Chondrocyte (in vitro differentiated cells): ENCODE results near the gene WDR46. TPM values are rescaled to one million over a fixed set of nuclear protein-coding genes. Genes with fewer than 3 reads are reported as not detected.

Source experiments
- DNase-seq: peaks from one replicate; pipeline ENCODE4 v3.0.0; 2021; ENCODE audit warnings: mixed read lengths, low spot score
- H3K27ac Mint-ChIP-seq: one replicate; pipeline ENCODE4 v1.8.0; 2021; ENCODE audit warnings: mild to moderate bottlenecking, moderate library complexity, mixed read lengths; ENCODE audit not compliant: unreplicated experiment
- H3K27me3 Mint-ChIP-seq: 2 replicates; pipeline ENCODE4 v1.8.0; 2021; ENCODE audit warnings: low read depth, mixed read lengths
- H3K36me3 Mint-ChIP-seq: 2 replicates; pipeline ENCODE4 v1.8.0; 2021; ENCODE audit warnings: low read depth, mixed read lengths
- H3K4me1 Mint-ChIP-seq: 2 replicates; pipeline ENCODE4 v1.8.0; 2021; ENCODE audit warnings: low read depth, mild to moderate bottlenecking, mixed read lengths
- H3K4me3 Mint-ChIP-seq: one replicate; pipeline ENCODE4 v1.8.0; 2021; ENCODE audit warnings: mild to moderate bottlenecking, moderate library complexity, mixed read lengths; ENCODE audit not compliant: unreplicated experiment
- H3K9me3 Mint-ChIP-seq: 2 replicates; pipeline ENCODE4 v1.8.0; 2021; ENCODE audit warnings: low read depth, mixed read lengths
- total RNA-seq: library from RNA; stranded (reverse); gene quantifications from 3 replicates; pipeline ENCODE4 v1.2.1, GENCODE V29; 2021
- TF ChIP-seq, protein P1 (sequence below): fragments of 200-600 bp; sonication (generic); IDR thresholded peaks from 2 replicates; pipeline ENCODE4 v1.5.0; 2021; ENCODE audit warnings: antibody characterized with exemption, mild to moderate bottlenecking, moderate library complexity

The WDR46 gene
- total RNA-seq, 1 donor from 2014 or later = 48.1 TPM

DNA sequence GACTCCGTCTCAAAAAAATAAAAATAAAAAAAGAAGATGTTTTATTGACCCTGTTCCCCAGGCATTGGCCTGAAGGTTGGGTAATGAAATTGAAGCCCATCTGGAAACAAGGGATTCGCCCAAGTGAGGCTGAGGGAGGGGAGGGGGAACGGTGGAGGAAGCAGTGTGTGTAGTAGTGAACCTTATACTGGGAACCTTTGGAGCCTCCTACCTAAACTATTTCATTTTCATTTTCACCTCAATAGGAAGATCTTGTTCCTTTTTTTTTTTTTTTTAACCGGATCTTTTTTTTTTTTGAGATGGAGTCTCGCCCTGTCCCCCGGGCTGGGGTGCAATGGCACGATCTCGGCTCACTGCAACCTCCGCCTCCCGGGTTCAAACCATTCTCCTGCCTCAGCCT lies 41.7 kb upstream of the WDR46 start:
- H3K4me3 Mint-ChIP-seq = no peak overlapping the region
- H3K9me3 Mint-ChIP-seq = no peaks in the 10 kb centered on the region
- TF ChIP-seq, protein P1, sequence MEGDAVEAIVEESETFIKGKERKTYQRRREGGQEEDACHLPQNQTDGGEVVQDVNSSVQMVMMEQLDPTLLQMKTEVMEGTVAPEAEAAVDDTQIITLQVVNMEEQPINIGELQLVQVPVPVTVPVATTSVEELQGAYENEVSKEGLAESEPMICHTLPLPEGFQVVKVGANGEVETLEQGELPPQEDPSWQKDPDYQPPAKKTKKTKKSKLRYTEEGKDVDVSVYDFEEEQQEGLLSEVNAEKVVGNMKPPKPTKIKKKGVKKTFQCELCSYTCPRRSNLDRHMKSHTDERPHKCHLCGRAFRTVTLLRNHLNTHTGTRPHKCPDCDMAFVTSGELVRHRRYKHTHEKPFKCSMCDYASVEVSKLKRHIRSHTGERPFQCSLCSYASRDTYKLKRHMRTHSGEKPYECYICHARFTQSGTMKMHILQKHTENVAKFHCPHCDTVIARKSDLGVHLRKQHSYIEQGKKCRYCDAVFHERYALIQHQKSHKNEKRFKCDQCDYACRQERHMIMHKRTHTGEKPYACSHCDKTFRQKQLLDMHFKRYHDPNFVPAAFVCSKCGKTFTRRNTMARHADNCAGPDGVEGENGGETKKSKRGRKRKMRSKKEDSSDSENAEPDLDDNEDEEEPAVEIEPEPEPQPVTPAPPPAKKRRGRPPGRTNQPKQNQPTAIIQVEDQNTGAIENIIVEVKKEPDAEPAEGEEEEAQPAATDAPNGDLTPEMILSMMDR = no peak

DNA sequence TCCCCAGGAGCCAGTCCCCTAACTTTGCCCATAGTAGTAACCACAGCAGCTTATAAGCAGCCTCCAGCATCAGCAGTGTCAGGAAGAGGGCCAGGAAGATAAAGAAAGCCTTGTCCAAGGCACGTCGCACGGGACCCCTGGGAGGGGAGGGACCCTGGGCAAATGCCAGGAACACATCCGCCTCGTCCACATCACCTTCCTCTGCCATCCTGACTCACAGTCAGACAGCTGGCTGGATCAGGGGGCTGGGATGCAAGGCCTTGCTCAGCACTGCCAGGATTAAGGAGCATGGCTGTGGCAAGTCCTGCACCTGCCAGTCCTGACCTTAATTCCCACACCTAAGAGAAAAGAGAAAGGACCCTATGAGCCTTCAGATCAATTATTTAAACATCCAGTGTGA lies 40.0 kb upstream of the WDR46 start:
- no peaks in the 10 kb centered on the region for H3K36me3 Mint-ChIP-seq
- TF ChIP-seq, protein P1 = no peak
- peaks cover under 1% of the 10 kb centered on the region for H3K4me1 Mint-ChIP-seq
- no peak for DNase-seq
- no peak overlapping the region for H3K4me3 Mint-ChIP-seq
- no peaks in the 10 kb centered on the region for H3K27me3 Mint-ChIP-seq
- H3K27ac Mint-ChIP-seq = no peak overlapping the region
- no peaks in the 10 kb centered on the region for H3K9me3 Mint-ChIP-seq

More for the DNA sequence above, 41.7 kb upstream of the WDR46 start:
- Mint-ChIP-seq H3K4me1 (no peaks in the 10 kb centered on the region), H3K36me3 (no peaks in the 10 kb centered on the region), H3K27me3 (no peaks in the 10 kb centered on the region), H3K27ac (no peak overlapping the region)
- DNase-seq = no peak

DNA sequence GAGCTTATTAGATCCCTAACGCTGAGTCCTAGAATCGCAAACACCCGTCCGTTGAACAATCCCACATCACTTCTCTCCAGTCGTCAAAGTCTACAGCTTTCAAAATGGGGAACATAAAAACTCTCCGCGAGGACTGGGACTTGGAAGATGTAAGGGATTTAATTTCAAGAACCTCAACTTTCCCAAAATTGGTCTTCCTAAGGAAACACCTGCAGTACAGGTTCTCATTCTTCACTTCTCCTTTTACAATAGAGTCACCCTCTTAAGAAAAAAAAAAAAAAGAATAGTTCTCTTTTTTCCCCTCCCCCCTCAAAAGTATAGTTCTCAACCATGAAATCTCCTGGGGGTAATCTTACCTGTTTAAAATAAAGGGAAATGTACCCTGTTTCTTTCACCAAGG lies 35.1 kb upstream of the WDR46 start:
- Mint-ChIP-seq H3K36me3 (peaks cover 13% of the 10 kb centered on the region), H3K4me1 (peaks cover 44% of the 10 kb centered on the region), H3K4me3 (peak overlapping the region; percentile 94), H3K27ac (no peak overlapping the region), H3K9me3 (no peaks in the 10 kb centered on the region), H3K27me3 (no peaks in the 10 kb centered on the region)
- DNase-seq = no peak
- TF ChIP-seq, protein P1 = no peak

DNA sequence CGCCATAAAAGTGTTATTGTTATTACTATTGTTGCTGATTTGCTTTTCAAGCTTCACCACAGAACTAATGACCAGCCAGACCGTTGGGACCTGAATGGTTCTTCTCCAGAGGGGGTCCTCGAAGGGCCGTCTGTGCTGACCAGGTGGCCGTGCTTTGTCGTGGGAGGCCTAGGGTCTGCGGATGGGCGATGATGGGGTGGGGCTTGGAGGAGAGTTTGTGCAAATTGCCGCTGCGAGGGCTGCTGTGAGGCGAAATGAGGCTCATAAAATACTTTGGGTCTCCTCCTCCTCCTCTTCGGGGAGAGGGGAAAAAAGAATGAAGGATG lies 34.5 kb upstream of the WDR46 start:
- DNase-seq = no peak
- TF ChIP-seq, protein P1 = peak; percentile 24
- H3K4me3 Mint-ChIP-seq = peak overlapping the region; percentile 94
- peaks cover 17% of the 10 kb centered on the region for H3K36me3 Mint-ChIP-seq
- no peaks in the 10 kb centered on the region for H3K27me3 Mint-ChIP-seq
- H3K9me3 Mint-ChIP-seq = no peaks in the 10 kb centered on the region
- peak overlapping the region; percentile 98 for H3K27ac Mint-ChIP-seq
- peaks cover 49% of the 10 kb centered on the region for H3K4me1 Mint-ChIP-seq

DNA sequence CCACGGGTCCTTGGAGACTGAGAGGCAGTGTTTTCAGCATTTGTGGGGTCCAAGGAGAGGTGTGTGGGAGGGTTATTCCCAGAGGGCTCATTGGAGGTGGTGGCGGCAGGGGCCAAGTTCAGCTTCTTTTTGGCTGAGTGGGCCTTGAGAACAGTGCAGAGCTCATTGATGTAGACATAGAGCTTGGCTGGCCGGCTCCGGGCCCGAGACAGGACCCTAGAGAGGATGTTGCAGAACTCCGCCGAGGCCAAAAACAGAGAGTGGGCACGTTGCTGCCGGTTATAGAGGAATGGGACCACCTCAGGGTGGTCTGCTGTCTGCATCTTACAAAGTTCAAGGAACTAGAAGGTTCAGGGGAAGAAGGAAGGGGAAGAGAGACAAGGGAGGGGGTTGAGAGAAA lies 32.2 kb upstream of the WDR46 start:
- H3K27ac Mint-ChIP-seq = peak overlapping the region; percentile 61
- H3K9me3 Mint-ChIP-seq = no peaks in the 10 kb centered on the region
- no peaks in the 10 kb centered on the region for H3K27me3 Mint-ChIP-seq
- TF ChIP-seq, protein P1 = no peak
- no peak for DNase-seq
- H3K4me3 Mint-ChIP-seq = peak overlapping the region; percentile 94
- peaks cover 19% of the 10 kb centered on the region for H3K36me3 Mint-ChIP-seq
- H3K4me1 Mint-ChIP-seq = peaks cover 67% of the 10 kb centered on the region
